Mucosa of descending colon (tissue), 3 donors: Measurements from ENCODE around the gene PSME1. TPM values are rescaled to one million over a fixed set of nuclear protein-coding genes. Genes with fewer than 3 reads are reported as not detected.
A peak's percentile ranks its signal among the peaks of the same experiment; 100 is the strongest.

Experiments
- ATAC-seq: fragments of 200-7000 bp; cut with Tn5 transposase; one replicate; pipeline ENCODE4 v1.9.1; 2020; ENCODE audit warnings: mild to moderate bottlenecking, moderate library complexity
- DNase-seq, 3 donors: peaks; one replicate each; pipeline ENCODE4 v3.0.0-alpha.2; 2020
- H3K36me3 ChIP-seq: fragments of 200-600 bp; one replicate; pipeline ENCODE4 v1.8.0; 2021; ENCODE audit warnings: low read depth, mild to moderate bottlenecking
- H3K4me1 ChIP-seq: fragments of 200-600 bp; one replicate; pipeline ENCODE4 v1.8.0; 2021; ENCODE audit warnings: low read depth, mild to moderate bottlenecking
- H3K4me3 ChIP-seq: fragments of 200-600 bp; one replicate; pipeline ENCODE4 v1.8.0; 2021; ENCODE audit warnings: mild to moderate bottlenecking
- H3K9me3 ChIP-seq: fragments of 200-600 bp; one replicate; pipeline ENCODE4 v1.8.0; 2021; ENCODE audit warnings: mild to moderate bottlenecking
- intact Hi-C, 2 donors: fragments of 100-400 bp; cut with DNase I in 1 of 2; cut with micrococcal nuclease in 1 of 2; formaldehyde crosslinking; loops; one replicate each; pipeline versions ENCODE4 v1.11.0 to v1.11.1; 2022; cut with DNase I, micrococcal nuclease
- total RNA-seq, 3 donors: library from RNA; stranded (reverse); fragmentation: NEBNext Ultra II Directional in 2 of 3; extraction: Animal tissue kit (Norgen Biotek cat#: 25700) in 2 of 3; gene quantifications; one replicate each; pipeline versions ENCODE4 v1.2.1 to v1.2.4, GENCODE V29; 2021 to 2023
- TF ChIP-seq, protein P1 (sequence below): fragments of 200-600 bp; IDR thresholded peaks from one replicate; pipeline ENCODE4 v1.8.0; 2022; ENCODE audit warnings: antibody characterized with exemption, mild to moderate bottlenecking
- donor health status: DM: no; HTN: no; CAD: no; lungs with moderate emphysema.
- donor health status: DM: no; HTN: no; CAD: no.
- donor health status: DM: no; HTN: yes; CAD: no.

PSME1 gene
- total RNA-seq, 3 donors from 2014 or later, result 188 to 279 (median 203) TPM

DNA sequence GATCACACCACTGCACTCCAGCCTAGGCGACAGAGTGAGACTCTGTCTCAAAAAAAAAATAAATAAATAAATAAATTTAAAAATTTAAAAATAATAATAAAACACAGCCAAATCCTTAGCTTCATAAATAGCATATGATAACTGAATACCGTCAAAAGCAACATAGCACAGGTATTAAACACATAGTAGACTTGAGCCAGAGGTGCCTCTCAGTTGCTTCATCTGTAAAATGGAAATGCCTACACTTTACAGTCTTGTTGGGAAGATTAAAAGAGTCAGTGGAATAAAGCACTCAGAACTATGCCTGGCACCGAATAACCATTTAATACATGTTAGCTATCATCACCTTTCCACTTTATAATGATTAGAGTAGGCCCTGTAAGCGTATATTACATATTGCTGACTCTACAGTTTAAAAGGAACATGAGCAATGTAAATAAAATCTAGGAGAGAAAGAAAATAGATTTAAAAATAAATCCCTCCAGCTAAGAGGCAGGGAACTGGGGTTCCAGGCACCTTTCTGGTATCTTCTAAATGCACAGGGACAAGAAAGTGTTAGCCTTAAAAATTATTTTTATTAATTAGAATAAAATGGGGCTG, 29.2 kb upstream of the PSME1 start:
- TF ChIP-seq, protein P1, sequence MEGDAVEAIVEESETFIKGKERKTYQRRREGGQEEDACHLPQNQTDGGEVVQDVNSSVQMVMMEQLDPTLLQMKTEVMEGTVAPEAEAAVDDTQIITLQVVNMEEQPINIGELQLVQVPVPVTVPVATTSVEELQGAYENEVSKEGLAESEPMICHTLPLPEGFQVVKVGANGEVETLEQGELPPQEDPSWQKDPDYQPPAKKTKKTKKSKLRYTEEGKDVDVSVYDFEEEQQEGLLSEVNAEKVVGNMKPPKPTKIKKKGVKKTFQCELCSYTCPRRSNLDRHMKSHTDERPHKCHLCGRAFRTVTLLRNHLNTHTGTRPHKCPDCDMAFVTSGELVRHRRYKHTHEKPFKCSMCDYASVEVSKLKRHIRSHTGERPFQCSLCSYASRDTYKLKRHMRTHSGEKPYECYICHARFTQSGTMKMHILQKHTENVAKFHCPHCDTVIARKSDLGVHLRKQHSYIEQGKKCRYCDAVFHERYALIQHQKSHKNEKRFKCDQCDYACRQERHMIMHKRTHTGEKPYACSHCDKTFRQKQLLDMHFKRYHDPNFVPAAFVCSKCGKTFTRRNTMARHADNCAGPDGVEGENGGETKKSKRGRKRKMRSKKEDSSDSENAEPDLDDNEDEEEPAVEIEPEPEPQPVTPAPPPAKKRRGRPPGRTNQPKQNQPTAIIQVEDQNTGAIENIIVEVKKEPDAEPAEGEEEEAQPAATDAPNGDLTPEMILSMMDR, result no peak
- H3K36me3 ChIP-seq, result no peaks in the 10 kb centered on the region
- intact Hi-C loops, result loop anchor here in 1 of 2 donors (10.0 kb wide), 1 partner anchor 52 kb away; the partner anchor contains the start of gene CARMIL3

DNA sequence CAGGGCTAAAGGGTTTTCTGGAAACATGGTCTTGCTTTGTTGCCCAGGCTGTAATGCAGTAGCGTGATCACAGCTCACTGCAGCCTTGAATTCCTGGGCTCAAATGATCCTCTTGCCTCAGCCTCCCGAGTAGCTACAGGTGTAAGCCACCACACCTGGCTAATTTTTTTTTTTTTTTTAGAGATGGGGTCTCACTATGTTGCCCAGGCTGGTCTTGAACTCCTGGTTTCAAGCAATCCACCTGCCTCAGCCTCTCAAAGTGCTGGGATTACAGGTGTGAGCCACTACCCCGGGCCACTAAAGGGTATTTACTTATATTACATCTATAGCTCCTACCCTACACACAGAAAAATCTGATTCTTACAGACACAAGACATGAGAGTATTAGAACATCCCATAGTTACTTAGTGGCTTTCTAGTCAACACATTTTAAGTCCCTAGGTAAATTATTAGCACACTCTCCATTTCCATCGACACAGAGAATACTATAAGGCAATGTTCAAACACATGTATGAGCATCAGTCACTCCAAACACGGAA, 27.6 kb upstream of the PSME1 start:
- TF ChIP-seq, protein P1, result no peak
- Histone ChIP-seq H3K4me3 (peak overlapping the region; percentile 3), H3K9me3 (no peaks in the 10 kb centered on the region), H3K4me1 (peaks cover 8% of the 10 kb centered on the region), H3K36me3 (no peaks in the 10 kb centered on the region)
- DNase-seq (no peak), ATAC-seq (no peak)
- intact Hi-C loops, result loop anchor here in 1 of 2 donors (10.0 kb wide), 1 partner anchor 54 kb away; the partner anchor contains the start of gene CARMIL3

More for the DNA sequence above, 29.2 kb upstream of the PSME1 start:
- Histone ChIP-seq H3K9me3 (no peaks in the 10 kb centered on the region), H3K4me3 (no peak overlapping the region), H3K4me1 (peaks cover 8% of the 10 kb centered on the region)
- no peak for ATAC-seq
- no peak for DNase-seq

DNA sequence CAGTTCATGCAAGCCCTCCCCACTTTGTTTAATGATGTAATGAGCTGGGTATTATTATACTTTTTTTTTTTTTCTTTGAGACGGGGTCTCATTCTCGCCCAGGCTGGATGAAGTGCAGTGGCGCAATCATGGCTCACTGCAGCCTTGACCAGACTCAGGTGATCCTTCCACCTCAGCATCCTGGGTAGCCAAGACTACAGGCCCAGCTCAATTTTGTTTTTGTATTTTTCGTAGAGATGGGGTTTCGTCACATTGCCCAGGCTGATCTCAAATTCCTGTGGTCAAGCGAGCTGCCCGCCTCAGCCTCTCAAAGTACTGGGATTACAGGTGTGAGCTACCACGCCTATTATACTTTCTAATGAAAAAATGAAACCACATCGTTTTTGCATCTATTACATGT, 25.9 kb upstream of the PSME1 start:
- intact Hi-C loops, result no loop called here
- no peak overlapping the region for H3K4me3 ChIP-seq
- H3K9me3 ChIP-seq, result no peaks in the 10 kb centered on the region
- peaks cover 4% of the 10 kb centered on the region for H3K36me3 ChIP-seq
- no peak for ATAC-seq
- TF ChIP-seq, protein P1, result no peak
- H3K4me1 ChIP-seq, result peaks cover 8% of the 10 kb centered on the region
- no peak for DNase-seq

DNA sequence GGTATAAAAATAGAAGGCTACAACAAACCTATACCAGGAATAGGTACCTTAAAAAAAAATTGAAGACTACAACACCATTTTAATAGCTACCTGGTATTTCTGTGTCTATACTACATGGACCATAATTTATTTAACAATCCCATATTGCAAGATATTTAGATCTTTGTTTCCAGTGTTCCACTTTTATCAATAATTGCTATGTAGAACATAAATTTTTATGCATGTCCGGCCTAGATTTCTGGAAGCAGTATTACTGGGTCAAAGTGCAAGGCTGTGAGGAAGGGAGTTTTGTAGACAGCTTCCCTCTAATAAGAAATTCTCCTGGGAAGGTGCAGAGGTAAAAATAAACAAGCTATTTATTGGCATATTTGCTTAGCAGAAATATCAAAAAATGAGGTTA, 25.5 kb upstream of the PSME1 start:
- peaks cover 8% of the 10 kb centered on the region for H3K4me1 ChIP-seq
- H3K36me3 ChIP-seq, result peaks cover 4% of the 10 kb centered on the region
- TF ChIP-seq, protein P1, result no peak
- no peaks in the 10 kb centered on the region for H3K9me3 ChIP-seq
- DNase-seq (no peak), ATAC-seq (no peak)
- no peak overlapping the region for H3K4me3 ChIP-seq
- intact Hi-C loops, result no loop called here

DNA sequence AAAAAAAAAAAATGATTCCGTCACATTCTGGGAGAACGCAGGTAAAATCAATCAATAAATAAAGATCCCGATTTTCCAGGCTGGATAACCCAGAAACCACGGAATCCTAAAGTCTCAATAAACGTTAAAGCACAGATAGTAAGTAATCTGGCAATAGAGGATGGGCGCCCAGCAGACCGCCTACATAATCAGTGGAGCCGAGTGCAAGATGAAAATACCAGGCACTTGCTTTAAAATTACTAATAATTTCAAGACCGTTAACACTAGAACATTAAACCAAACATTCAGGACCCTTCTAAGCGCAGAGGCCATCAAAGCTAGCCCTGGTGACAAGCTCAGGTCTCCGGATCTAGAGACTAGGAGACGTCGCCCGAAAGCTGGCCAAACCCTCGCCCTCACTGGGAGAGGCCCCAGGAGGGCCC, 22.6 kb upstream of the PSME1 start:
- TF ChIP-seq, protein P1, result no peak
- Histone ChIP-seq H3K9me3 (no peaks in the 10 kb centered on the region), H3K36me3 (peaks cover 4% of the 10 kb centered on the region), H3K4me3 (peak overlapping the region; percentile 31), H3K4me1 (peaks cover 18% of the 10 kb centered on the region)
- peak in 1 of 3 donors; percentile 39 for DNase-seq
- intact Hi-C loops, result no loop called here
- no peak for ATAC-seq
